HepG2 (cell line): ENCODE data around the gene WDR70. TPM values are rescaled to one million over a fixed set of nuclear protein-coding genes. Genes with fewer than 3 reads are reported as not detected.

Experiments used
- KDM3A ChIP-seq: IDR thresholded peaks from 2 replicates; pipeline ENCODE4 v1.6.1; 2018; ENCODE audit warnings: low read depth, missing compliant biosample characterization
- MYNN ChIP-seq: sonication (generic); formaldehyde crosslinking; IDR thresholded peaks from 2 replicates; pipeline ENCODE4 v1.4.0; 2020; ENCODE audit warnings: mild to moderate bottlenecking, low read depth, missing genetic modification reagents
- RFX5 ChIP-seq: IDR thresholded peaks from 2 replicates; pipeline ENCODE4 v1.6.1; 2011; ENCODE audit warnings: low read depth, low read length, improper control_type of control experiment
- SPEN ChIP-seq: sonication (generic); formaldehyde crosslinking; IDR thresholded peaks from 2 replicates; pipeline ENCODE4 v1.5.1; 2020; ENCODE audit warnings: low read depth, mild to moderate bottlenecking, missing genetic modification reagents
- TRIM24 ChIP-seq: sonication (generic); formaldehyde crosslinking; IDR thresholded peaks from 2 replicates; pipeline ENCODE4 v1.8.0; 2022; ENCODE audit warnings: mild to moderate bottlenecking, missing genetic modification reagents
- ZNF180 ChIP-seq: sonication (generic); formaldehyde crosslinking; IDR thresholded peaks from 2 replicates; pipeline ENCODE4 v1.4.0; 2020; ENCODE audit warnings: low read depth, missing genetic modification reagents, borderline replicate concordance
- ZNF230 ChIP-seq: sonication (generic); formaldehyde crosslinking; IDR thresholded peaks from 2 replicates; pipeline ENCODE4 v1.4.0; 2020; ENCODE audit warnings: mild to moderate bottlenecking, missing genetic modification reagents
- ZNF850 ChIP-seq: sonication (generic); formaldehyde crosslinking; conservative IDR thresholded peaks from 2 replicates; pipeline ENCODE4 v1.9.0; 2021; ENCODE audit warnings: mild to moderate bottlenecking, missing genetic modification reagents
- polyA plus RNA-seq, 8 experiments: library from polyadenylated mRNA; depleted of rRNA in 3 of 8; stranded (reverse) in 7 of 8; unstranded in 1 of 8; fragments of >200 nt; fragmentation: Illumina TruSeq in 4 of 8; extraction: Trizol in 4 of 8; gene quantifications; 2 replicates each; pipeline versions ENCODE4 v1.2.1 to v1.2.3, GENCODE V29; 2011 to 2016; ENCODE audit warnings: low read depth in 4 of 8, missing spikeins in 1 of 8, mixed read lengths in 1 of 8; ENCODE audit not compliant: insufficient read depth in 1 of 8
- total RNA-seq, 5 experiments: library from RNA; depleted of rRNA; stranded (reverse); fragments of >200 nt; fragmentation: Illumina TruSeq; extraction: Trizol; gene quantifications; 2 replicates each; pipeline ENCODE4 v1.2.3, GENCODE V29; 2016; ENCODE audit warnings: low read depth in 1 of 5
- TF ChIP-seq, protein P1 (sequence below): sonication (generic); formaldehyde crosslinking; IDR thresholded peaks from 2 replicates; pipeline ENCODE4 v1.4.0; 2020; ENCODE audit warnings: mild to moderate bottlenecking, missing genetic modification reagents
- TF ChIP-seq, protein P2 (sequence below): sonication (generic); formaldehyde crosslinking; IDR thresholded peaks from 2 replicates; pipeline ENCODE4 v1.4.0; 2020; ENCODE audit warnings: missing genetic modification reagents, low read depth, mild to moderate bottlenecking, borderline replicate concordance

WDR70 gene
- total and polyA plus RNA-seq, 2 of the 13 experiments (the other 11 are each of a cell fraction or from before 2014, with no cell fraction given): 14.6 to 30.6 TPM

DNA sequence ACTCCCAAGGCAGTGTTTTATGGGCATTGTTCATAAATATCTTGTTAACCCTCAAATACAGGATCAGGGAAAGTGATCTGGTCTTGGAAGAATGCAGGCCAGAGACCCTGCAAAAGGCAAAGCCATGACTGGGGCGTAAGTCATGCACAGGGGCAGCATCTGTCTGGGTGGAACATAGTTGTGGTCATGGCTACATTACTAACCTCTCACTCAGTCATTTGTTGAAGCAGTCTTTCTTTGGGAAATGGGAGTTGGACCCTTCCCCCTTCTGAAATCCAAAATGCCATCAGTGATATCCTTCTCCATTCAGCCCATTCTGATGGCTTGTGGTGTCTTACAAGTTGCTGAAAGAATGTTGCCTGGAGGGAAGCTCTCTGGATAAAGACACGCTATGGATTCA is 392.6 kb downstream of the WDR70 start (continued):
- TF ChIP-seq, protein P1, sequence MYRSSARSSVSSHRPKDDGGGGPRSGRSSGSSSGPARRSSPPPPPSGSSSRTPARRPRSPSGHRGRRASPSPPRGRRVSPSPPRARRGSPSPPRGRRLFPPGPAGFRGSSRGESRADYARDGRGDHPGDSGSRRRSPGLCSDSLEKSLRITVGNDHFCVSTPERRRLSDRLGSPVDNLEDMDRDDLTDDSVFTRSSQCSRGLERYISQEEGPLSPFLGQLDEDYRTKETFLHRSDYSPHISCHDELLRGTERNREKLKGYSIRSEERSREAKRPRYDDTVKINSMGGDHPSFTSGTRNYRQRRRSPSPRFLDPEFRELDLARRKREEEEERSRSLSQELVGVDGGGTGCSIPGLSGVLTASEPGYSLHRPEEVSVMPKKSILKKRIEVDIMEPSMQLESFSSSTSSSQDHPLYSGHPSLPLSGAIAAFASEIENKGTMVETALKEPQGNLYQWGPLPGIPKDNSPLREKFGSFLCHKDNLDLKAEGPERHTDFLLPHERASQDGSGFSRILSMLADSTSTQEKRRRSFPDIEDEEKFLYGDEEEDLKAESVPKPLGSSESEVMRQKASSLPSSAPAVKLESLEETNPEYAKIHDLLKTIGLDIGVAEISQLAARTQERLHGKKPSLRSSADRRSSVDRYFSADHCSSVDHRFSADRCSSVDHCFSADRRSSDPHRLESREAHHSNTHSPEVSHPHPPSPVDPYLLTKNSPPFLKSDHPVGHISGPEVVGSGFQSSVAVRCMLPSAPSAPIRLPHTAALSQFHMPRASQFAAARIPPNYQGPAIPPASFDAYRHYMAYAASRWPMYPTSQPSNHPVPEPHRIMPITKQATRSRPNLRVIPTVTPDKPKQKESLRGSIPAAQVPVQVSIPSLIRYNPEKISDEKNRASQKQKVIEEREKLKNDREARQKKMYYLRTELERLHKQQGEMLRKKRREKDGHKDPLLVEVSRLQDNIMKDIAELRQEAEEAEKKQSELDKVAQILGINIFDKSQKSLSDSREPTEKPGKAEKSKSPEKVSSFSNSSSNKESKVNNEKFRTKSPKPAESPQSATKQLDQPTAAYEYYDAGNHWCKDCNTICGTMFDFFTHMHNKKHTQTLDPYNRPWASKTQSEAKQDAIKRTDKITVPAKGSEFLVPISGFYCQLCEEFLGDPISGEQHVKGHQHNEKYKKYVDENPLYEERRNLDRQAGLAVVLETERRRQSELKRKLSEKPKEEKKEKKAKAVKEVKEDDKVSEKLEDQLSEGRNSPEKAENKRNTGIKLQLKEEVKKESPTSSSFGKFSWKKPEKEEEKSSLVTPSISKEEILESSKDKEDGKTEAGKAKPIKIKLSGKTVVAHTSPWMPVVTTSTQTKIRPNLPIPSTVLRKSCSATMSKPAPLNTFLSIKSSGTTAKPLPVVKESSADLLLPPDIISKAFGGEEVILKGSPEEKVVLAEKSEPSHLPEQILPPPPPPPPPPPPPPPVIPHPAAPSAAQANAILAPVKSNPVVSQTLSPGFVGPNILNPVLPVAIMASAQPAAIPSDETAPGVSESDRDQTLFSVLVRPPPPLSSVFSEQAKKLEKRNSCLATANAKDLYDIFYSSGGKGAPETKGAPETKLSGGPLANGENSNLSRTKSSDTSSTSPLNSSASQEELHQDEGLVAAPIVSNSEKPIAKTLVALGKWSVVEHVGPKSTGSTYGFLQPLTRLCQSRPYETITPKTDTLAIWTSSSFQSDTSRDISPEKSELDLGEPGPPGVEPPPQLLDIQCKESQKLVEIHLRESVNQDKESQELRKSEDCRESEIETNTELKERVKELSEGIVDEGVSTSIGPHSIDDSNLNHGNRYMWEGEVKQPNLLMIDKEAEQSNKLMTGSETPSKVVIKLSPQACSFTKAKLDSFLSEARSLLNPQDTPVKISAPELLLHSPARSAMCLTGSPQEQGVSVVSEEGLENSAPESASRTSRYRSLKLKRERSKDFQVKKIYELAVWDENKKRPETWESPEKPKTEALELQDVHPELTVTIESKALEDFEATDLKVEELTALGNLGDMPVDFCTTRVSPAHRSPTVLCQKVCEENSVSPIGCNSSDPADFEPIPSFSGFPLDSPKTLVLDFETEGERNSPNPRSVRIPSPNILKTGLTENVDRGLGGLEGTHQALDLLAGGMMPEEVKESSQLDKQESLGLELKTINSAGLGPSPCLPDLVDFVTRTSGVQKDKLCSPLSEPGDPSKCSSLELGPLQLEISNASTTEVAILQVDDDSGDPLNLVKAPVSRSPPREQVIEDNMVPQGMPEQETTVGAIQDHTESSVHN (CRISPR knock-in tag): no peak
- TF ChIP-seq MYNN (CRISPR knock-in tag) (no peak), RFX5 (no peak), KDM3A (CRISPR knock-in tag) (no peak), ZNF850 (no peak), TRIM24 (CRISPR knock-in tag) (no peak), SPEN (CRISPR knock-in tag) (no peak), ZNF180 (CRISPR knock-in tag) (no peak), ZNF230 (CRISPR knock-in tag) (no peak)
- TF ChIP-seq, protein P2, sequence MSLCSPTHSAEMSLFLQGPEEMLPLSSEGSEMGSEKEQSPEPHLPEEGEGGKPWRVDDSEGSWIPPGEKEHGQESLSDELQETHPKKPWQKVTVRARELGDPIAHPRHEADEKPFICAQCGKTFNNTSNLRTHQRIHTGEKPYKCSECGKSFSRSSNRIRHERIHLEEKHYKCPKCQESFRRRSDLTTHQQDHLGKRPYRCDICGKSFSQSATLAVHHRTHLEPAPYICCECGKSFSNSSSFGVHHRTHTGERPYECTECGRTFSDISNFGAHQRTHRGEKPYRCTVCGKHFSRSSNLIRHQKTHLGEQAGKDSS (CRISPR knock-in tag): no peak
